ENCODE measurements around the gene PCDHA8.
"Not testable (repeated sequence)": the region's sequence is repeated elsewhere in the genome, so short reads cannot be mapped to it uniquely, and the experiment has no call there.

Gene PCDHA8

DNA sequence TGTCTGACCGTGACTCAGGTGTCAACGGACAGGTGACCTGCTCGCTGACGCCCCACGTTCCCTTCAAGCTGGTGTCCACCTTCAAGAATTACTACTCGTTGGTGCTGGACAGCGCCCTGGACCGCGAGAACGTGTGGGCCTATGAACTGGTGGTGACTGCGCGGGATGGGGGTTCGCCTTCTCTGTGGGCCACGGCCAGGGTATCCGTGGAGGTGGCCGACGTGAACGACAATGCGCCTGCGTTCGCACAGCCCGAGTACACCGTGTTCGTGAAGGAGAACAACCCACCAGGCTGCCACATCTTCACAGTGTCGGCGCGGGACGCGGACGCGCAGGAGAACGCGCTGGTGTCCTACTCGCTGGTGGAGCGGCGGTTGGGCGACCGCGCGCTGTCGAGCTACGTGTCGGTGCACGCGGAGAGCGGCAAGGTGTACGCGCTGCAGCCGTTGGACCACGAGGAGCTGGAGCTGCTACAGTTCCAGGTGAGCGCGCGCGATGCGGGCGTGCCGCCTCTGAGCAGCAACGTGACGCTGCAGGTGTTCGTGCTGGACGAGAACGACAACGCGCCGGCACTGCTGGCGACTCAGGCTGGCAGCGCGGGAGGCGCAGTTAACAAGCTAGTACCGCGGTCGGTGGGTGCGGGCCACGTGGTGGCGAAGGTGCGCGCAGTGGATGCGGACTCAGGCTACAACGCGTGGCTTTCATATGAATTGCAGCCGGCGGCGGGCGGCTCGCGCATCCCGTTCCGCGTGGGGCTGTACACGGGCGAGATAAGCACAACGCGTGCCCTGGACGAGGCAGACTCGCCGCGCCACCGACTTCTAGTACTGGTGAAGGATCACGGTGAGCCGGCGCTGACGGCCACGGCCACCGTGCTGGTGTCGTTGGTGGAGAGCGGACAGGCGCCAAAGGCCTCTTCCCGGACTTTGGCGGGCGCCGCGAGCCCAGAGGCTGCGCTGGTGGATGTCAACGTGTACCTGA is 29.5 kb downstream of the PCDHA8 start:
- no peak for DNase-seq

DNA sequence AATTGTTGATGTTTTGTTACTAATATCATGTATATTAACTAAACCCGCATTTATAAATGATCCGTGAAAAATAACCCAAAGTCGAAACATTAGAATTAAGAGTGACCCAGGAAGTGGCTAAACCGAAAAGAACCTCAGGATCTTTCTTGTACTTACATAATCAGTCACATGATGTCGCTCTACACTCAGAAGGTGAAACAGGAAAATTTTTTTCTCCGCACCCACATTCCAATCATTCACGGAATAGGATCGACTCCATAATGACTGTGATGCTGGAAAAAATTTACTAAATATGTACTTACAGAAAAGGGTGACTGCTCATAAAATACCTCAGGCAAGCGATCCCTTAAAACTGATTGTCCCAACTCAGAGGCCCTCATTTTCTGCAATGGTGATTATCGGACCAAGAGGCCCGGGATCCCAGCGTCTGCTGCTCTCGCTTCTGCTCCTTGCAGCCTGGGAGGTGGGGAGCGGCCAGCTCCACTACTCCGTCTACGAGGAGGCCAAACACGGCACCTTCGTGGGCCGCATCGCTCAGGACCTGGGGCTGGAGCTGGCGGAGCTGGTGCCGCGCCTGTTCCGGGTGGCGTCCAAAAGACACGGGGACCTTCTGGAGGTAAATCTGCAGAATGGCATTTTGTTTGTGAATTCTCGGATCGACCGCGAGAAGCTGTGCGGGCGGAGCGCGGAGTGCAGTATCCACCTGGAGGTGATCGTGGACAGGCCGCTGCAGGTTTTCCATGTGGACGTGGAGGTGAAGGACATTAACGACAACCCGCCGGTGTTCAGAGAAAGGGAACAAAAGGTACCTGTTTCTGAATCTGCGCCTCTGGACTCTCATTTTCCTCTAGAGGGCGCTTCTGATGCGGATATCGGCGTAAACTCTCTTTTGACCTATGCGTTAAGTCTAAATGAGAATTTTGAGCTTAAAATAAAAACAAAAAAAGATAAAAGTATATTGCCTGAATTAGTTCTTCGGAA is 34.4 kb downstream of the PCDHA8 start, which contains the start of gene PCDHA12:
TSS of gene PCDHA12 (plus strand) at position 224 of the 981 bp plus-strand sequence. CDS start at position 389, 165 bp downstream.
- DNase-seq: no peak

DNA sequence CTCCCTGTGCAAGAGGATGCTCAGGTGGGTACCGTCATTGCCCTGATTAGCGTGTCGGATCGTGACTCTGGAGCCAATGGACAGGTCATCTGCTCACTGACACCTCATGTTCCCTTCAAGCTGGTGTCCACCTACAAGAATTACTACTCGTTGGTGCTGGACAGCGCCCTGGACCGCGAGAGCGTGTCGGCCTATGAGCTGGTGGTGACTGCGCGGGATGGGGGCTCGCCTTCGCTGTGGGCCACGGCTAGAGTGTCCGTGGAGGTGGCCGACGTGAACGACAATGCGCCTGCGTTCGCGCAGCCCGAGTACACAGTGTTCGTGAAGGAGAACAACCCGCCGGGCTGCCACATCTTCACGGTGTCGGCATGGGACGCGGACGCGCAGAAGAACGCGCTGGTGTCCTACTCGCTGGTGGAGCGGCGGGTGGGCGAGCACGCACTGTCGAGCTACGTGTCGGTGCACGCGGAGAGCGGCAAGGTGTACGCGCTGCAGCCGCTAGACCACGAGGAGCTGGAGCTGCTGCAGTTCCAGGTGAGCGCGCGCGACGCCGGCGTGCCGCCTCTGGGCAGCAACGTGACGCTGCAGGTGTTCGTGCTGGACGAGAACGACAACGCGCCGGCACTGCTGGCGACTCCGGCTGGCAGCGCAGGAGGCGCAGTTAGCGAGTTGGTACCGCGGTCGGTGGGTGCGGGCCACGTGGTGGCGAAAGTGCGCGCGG is 35.7 kb downstream of the PCDHA8 start:
- DNase-seq: not testable (repeated sequence)

DNA sequence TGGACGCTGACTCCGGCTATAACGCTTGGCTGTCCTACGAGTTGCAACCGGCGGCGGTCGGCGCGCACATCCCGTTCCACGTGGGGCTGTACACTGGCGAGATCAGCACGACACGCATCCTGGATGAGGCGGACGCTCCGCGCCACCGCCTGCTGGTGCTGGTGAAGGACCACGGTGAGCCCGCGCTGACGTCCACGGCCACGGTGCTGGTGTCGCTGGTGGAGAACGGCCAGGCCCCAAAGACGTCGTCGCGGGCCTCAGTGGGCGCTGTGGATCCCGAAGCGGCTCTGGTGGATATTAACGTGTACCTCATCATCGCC is 36.2 kb downstream of the PCDHA8 start:
- no peak for DNase-seq

DNA sequence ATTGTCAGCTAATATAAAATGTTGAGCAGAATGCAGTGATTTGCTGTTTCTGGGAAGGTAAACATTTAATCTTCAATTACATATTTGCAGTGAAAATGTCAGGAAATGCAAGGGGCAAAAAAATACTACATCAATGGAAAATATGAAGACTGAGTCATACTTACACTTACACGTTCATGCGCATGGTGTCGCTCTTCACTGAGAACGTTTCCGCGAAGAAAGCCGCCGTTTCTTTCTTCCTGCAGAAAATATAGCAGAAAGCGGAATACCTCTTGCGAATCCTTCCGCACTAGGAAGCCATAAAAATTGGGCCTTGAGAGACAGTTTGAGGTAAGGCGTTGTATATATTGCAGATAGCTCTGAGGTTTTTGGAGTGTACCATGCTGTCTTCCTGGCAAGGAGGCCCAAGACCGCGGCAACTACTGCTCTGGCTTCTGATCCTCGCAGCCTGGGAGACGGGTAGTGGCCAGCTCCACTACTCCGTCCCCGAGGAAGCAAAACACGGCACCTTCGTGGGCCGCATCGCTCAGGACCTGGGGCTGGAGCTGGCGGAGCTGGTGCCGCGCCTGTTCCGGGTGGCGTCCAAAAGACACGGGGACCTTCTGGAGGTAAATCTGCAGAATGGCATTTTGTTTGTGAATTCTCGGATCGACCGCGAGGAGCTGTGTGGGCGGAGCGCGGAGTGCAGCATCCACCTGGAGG is 41.1 kb downstream of the PCDHA8 start, which contains the start of gene PCDHA13:
TSS of gene PCDHA13 (plus strand) at position 236 of the 702 bp plus-strand sequence. CDS start at position 381, 145 bp downstream.
- no peak for DNase-seq

DNA sequence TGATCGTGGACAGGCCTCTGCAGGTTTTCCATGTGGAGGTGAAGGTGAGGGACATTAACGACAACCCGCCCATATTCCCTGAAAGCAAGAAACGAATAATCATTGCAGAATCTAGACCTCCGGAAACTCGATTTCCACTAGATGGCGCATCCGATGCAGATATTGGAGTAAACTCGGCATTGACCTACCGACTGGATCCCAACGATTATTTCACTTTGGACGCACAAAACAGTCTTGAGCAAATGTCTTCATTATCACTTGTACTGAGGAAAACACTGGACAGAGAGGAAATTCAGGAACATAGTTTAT is 41.6 kb downstream of the PCDHA8 start:
- DNase-seq: no peak

DNA sequence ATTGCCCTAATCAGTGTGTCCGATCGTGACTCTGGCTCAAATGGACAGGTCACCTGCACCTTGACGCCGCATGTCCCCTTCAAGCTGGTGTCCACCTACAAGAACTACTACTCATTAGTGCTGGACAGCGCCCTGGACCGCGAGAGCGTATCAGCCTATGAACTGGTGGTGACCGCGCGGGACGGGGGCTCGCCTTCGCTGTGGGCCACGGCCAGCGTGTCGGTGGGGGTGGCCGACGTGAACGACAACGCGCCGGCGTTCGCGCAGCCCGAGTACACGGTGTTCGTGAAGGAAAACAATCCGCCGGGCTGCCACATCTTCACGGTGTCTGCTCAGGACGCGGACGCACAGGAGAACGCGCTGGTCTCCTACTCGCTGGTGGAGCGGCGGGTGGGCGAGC is 42.4 kb downstream of the PCDHA8 start:
- no peak for DNase-seq

DNA sequence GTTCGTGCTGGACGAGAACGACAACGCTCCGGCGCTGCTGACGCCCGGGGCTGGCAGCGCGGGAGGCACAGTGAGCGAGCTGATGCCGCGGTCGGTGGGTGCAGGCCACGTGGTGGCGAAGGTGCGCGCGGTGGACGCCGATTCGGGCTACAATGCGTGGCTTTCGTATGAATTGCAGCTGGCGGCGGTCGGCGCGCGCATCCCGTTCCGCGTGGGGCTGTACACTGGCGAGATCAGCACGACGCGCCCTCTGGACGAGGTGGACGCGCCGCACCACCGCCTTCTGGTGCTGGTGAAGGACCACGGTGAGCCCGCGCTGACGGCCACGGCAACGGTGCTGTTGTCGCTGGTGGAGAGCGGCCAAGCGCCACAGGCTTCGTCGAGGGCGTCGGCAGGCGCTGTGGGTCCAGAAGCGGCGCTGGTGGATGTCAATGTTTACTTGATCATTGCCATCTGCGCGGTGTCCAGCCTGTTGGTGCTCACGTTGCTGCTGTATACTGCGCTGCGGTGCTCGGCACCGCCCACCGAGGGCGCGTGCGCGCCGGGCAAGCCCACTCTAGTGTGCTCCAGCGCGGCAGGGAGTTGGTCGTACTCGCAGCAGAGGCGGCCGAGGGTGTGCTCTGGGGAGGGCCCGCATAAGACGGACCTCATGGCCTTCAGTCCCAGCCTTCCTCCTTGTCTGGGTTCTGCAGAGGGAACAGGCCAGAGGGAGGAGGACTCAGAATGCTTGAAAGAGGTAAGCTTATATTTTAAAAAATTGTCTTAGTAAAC is 43.1 kb downstream of the PCDHA8 start:
- DNase-seq: no peak
